Stimulated activated CD4-positive, alpha-beta T cell treated with anti-CD3 and anti-CD28 coated beads, TNF-alpha, amount 100 ng/mL, for 4 hours (primary cell): Measurements from ENCODE around the gene TRAT1.
A peak's percentile ranks its signal among the peaks of the same experiment; 100 is the strongest.

Experiments used
- DNase-seq, 3 experiments: peaks; one replicate each; pipeline ENCODE4 v3.0.0-alpha.2; 2020; ENCODE audit warnings: low read depth in 3 of 3

TRAT1 gene

DNA sequence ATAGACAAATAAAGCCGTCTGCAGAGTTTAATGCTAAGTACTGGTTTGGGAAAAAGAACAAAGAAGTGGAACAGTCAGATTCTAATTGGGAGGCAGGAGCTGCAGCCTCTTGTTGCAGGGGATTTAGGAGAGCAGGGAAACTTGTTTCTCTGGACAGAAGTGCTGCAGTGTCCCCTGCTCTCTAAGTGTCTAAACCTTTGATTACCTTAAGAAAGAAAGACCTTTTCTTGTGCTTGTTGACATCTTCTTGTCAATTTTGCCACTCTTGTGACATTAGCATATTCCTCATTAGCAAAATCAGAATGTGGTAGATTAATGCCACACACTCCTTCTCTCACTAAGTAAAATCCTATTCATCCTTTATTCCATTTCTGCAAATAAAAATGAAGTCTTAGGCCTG is 38.8 kb downstream of the TRAT1 start:
- no peak for DNase-seq

DNA sequence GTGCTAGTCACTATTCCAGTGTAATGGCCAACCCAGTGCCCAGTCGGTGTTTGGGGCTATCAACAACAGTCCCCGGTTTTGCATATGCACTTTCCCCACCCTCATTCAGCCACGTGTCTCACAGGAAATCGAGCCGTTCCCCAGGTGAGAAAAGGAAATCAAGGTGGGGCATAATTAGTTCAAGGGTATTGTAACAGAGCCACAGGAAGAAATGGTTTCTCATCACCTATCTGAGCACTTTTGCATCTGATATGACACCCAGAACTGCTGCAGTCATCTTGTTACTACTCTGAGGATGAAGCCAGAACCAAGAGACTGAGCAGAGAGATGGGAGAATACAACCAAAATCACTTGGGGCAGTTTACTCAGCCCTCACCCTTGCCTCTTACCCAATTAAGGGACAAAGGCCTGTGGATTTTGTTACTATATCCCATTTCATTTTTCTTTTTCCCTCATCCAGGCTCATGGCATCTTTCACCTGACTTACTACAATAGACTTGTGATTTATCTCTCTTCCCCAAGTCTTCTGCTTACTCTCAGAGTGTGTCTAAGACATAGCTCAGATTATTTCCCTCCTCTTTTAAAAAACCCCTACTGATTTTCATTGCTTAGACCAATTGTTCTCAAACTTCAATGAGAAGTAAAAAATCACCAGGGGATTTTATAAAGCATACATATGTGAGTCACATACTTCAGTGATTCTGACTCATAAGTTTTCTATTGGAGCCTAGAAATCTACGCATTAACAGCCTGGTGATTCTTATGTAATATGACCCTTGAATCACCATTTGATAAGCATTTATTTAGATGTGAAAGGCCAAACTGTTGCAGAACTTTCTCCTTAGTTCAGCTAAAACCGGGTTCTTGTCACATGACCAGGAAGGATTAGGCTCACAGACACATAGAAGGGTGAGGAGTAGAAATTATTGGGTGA is 40.5 kb downstream of the TRAT1 start:
- DNase-seq, result peak in 1 of 3 experiments; percentile 5

DNA sequence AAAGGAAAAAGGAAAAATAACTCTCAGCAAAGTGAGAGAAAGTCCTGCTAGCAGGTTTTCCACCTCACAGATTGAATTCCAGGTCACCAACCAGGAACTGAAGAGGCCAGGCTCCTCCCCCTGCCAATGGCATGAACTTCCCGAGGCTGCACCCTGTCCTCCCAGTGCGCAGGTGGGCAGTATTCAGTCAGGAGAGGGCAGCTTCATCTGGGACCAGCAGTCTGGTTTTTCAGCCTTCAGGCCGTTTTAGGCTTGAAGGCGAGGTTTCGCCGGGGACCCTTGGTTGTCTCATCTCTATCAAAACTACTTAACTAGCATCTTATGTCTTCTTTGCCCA is 41.2 kb downstream of the TRAT1 start:
- DNase-seq, result no peak

DNA sequence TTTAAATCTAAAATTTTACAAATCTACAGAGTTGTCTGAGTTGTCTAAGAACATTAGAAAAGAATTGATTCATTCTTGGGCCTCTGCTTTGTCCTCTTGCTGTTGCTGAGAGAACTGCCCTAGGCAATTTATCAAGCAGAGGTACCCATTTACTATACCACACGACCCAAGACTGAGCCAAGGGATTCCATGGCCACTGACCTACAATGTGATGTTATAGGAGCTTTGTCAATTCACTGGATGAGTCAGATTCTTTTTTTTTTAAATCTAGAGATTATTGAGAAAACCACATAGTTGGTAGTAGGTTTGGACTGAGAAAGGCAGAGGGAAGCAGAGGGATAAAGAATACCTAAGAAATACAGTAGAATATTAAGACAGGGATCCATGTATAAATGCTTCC is 55.3 kb downstream of the TRAT1 start:
- no peak for DNase-seq

DNA sequence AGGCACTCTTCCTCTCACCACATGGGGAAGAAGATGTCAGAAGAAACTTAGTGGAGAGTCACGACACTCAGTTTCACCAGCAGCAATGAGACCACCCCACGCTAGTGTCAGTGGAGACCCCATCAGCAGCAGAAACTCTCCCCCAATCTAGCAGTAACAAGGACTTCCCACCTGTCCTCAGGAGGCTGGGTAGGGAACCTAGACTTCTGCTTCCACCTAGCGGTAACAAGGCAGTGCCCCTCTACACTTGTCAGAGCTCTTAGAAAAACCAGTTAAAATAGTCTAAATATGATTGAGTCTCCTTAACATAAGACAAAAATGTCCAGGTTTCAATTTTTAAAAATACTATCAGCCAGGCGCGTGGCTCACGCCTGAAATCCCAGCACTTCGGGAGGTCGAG is 57.3 kb downstream of the TRAT1 start:
- no peak for DNase-seq

DNA sequence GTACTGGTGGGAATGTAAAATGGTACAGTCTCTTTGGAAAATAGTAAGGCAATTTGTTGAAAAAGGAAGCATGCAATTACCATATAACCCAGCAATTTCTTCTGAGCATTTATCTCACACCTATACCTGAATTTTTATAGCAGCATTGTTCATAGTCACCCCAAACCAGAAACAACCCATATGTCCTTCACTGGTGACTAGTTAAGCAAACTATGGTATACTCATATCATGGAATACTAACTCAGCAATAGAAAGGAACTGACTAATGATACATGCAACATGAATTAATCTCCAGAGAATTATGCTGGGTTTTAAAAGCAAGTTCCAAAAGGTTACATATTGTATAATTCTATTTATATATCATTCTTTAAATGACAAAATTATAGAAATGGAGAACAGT is 60.2 kb downstream of the TRAT1 start:
- DNase-seq, result no peak

DNA sequence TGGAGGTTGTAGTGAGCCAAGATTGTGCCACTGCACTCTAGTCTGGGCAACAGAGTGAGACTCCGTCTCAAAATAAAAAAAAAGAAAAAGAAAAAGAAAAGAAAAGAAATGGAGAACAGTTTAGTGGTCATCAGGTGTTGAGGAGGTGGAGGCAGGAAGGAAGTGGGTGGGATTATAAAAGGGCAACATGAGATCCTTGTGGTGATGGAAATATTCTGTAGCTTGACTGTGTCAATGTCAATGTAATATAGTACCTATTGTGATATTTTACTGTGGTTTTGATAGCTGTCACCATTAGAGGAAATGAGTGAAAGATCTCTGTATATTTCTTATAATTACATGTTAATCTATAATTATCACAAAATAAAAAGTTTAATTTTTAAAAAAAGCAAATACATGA is 60.8 kb downstream of the TRAT1 start:
- no peak for DNase-seq

DNA sequence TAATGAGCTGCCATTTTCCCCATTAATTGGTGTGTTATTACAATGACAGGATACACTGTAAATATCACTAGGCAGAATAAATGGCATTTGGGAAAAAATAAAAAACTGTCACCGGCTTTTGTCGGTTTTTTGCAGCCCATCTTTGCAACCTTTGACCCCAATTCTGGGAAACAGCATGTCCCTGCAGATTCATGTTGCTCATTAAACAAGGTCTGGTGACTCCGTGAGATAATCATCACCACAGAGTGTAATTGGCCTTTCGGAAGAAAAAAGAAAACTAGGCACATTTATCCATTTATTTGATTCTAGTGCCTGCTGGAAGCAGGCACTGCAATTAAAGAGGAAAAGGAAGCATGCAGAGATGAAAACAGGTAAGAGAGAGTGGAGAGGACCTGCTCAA is 64.5 kb downstream of the TRAT1 start:
- no peak for DNase-seq

DNA sequence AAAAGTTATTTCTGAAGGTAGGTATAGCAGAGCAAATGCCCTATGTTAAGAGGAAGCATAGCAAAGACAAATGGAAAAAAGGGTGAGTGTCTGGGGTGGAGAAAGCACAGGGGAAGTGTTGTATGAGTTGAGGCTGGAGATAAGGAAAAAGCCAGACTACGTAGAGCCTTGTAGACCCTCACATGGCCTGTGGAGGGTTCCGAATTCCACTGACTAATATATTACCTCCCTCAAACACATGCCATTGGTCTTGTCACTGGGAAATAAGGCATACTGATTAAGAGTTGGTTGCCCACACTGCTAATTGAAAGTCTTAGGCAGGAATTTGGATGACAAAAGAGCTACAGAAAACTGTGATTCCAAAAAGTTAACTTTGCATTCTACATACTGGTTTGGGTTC is 65.2 kb downstream of the TRAT1 start:
- no peak for DNase-seq

DNA sequence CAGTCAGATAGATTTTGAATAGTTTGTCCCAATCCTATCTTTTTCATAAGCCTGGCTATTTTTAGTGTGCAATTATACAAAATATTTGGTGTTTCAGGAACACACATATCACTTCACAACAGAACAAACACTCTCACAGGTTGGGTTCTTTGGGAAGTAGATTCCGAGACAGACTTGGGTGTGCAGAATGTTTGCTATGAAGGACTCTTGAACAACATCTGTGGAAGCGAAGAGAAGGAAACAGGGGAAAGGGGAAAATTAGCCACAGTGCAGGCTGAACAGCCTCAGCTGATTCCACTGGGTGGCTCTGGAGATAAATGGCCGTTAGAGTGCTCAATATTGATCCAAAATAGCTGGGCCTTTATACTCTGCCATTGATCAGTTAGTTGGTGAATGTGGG is 69.2 kb downstream of the TRAT1 start:
- DNase-seq, result no peak

DNA sequence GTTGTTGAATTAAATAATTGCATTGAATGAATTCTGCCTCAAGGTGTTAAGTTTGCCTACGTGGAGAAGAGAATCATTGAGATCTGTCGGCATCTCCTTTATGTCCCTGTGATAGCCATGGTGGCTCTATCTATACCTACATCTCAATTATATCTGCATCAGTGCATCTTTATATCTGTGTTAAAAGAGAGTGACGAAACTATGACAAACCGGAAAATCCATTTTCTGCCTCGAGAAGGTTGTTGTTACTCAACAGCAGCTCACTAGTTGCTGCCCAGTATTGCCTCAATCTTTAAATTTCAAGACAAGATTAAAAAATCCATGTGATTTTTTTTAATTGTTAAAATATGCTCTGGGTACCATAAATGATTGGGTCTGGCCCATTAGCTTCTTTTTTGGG is 72.4 kb downstream of the TRAT1 start:
- no peak for DNase-seq

DNA sequence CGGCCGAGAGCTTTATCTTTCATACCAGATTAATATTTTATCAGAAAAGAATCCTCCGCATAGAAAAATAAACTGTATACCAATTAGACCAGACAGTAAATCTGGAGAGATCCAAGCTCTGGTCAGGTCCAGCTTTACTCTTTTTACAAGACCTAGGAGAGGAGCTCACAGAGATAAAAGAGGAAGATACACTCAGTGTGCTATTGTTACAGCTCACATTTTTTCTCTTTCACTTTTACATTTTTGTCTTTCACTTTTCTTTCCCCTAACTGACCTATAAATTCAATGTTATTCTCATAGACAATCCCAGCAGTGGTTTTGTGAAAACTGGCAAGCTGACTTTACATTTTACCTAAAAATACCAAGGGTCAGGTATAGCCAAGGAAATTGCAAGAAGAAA is 75.3 kb downstream of the TRAT1 start:
- no peak for DNase-seq

DNA sequence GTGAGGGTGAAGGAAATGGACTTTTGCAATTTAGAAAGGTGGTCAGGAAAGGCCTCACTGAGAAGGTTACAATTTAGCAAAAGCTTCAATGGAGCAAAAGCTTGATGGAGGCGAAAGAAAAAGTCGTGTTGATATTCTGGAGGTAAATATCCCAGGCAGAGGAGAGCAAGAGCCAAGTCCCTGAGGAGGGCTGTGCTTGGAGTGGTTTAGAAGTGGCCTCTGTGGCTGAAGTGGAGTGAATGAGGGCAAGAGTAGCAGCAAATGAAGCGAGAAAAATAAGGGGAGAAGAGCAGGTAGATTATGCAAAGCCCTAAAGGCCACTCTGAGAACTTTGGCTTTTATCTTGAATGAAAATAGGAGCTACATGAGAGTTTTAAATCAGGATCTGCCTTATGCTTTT is 76.9 kb downstream of the TRAT1 start:
- no peak for DNase-seq
